ELF-1 (cell line): ENCODE results near the gene BHLHE40.

Experiments
- DNase-seq: peaks from one replicate; pipeline ENCODE4 v3.0.0-alpha.2; 2016; ENCODE audit warnings: low read depth, low spot score

Gene BHLHE40

GRCh38 chr3:5019411-5020241 is 40.4 kb downstream of the BHLHE40 start:
- peak; percentile 44 for DNase-seq

- DNase-seq: no peak
Observed at GRCh38 chr3:5020242-5020722, 41.0 kb downstream of the BHLHE40 start.

GRCh38 chr3:5021116-5022092 is 42.2 kb downstream of the BHLHE40 start:
- no peak for DNase-seq

GRCh38 chr3:5022187-5022965 is 43.1 kb downstream of the BHLHE40 start:
- no peak for DNase-seq

DNA sequence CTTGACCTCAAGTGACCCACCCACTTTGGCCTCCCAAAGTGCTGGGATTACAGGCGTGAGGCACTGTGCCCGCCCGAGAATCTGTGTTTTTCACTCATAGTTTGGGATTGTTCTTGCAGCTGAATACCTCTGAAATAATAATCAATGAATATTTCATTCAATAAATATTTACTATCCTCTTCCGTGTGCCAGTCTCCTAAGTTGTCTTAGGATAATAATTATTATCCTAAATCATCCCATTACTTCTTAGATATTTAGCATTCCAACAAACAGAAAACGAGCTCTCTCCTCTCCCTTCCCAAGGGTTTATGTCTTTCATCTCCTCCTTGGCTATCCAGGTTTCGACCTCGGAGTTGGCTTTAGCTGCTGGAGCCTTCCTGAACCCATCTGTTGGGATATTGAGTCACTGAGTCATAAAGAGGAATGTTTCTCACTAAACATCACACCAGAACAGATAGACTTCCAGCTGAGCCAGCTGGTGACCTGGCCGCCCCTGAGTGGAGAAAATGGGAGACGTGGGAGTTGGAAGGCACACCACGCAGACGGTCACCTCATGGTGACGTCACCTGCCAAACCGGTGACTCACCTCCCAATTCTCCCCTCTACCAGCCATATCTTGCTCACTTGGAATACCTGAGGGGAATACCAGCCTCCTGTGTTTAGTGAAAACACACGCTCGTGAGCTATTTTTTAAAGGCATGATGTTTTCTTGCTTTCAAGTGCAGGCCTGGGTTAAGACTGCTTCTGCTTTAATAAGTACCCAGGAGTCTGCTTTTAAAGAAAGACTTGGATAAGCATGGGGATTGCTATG is 43.9 kb downstream of the BHLHE40 start:
- DNase-seq: peak; percentile 96

DNA sequence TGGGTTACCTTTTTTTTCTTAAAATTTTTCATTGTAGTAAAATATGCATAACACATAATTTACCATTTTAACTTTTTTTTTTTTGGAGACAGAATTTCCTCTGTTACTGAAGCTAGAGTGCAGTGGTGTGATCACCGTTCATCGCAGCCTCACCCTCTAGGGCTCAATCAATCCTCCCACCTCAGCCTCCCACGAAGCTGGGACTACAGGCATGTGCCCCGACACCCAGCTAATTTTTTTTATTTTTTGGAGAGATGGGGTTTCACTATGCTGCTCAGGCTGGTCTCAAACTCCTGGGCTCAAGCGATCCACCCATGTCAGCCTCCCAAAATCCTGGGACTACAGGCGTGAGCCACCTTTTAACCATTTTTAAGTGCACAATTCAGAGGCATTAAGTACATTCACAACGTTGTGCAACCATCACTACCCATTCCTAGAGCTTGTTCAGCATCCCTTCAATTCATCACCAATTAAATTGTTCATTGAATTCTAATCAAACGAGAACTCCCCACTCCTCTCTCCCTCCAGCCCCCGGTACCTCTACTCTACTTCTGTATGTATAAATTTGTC is 44.6 kb downstream of the BHLHE40 start:
- DNase-seq: no peak

GRCh38 chr3:5026046-5026362 is 46.8 kb downstream of the BHLHE40 start:
- DNase-seq: peak; percentile 88

DNA sequence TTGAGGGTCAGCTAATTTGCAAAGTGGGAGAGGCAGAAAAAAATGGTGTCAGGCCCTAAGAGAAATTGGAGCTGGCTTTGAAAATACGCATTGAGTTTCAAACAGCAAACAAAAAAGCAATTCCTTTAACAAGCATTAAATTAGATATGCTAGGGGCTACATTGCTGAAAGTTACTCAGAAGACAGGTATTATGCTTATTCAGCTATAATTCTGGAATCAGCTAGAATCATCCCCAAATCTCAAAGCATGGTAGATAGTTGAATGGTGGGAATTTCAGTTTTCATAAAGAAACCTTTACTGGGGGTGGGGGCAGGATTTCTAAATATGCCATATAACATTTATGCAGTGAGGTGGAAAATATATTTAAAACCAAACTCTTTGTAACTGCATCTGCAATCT is 50.5 kb downstream of the BHLHE40 start:
- DNase-seq: no peak

- DNase-seq: no peak
Observed at GRCh38 chr3:5030152-5030551, 50.9 kb downstream of the BHLHE40 start.

DNA sequence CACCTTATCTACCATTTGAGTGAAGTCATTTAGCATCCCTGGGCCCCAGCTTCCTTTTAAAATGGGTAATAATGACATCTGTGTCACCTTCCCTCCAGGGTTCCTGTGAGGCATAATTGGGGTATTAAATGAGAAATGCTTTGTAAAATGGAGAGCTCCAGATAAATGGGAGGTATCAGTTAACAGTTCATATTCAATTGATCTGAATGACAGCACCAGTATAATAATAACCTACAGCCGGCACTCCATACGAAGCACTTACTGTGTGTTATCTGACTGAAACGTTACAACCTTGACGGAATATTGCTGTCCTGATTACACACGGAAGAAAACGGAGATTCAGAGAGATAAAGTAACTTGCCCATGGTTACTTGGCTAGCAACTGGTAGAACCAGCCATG is 53.6 kb downstream of the BHLHE40 start:
- no peak for DNase-seq
